Activated T-helper 1 cell treated with anti-CD3 and anti-CD28 coated beads, Interleukin-2, amount 50 U/mL, for 16 hours (primary cell): ENCODE results near the gene GARIN5B.

Source experiments
- DNase-seq, 2 donors: peaks; one replicate each; pipeline ENCODE4 v3.0.0-alpha.2; 2020; ENCODE audit warnings: low read depth in 1 of 2, low spot score in 1 of 2

The GARIN5B gene

GRCh38 chr19:55324662-55325061, 38.4 kb downstream of the GARIN5B start:
- no peak for DNase-seq

GRCh38 chr19:55322204-55322885, 40.7 kb downstream of the GARIN5B start:
- DNase-seq = no peak

- no peak for DNase-seq
Measured at GRCh38 chr19:55321466-55322137, 41.5 kb downstream of the GARIN5B start.

GRCh38 chr19:55320844-55321419, 42.1 kb downstream of the GARIN5B start:
- no peak for DNase-seq

GRCh38 chr19:55319785-55320184, 43.3 kb downstream of the GARIN5B start:
- no peak for DNase-seq

- DNase-seq = no peak
Measured at GRCh38 chr19:55316646-55317045, 46.4 kb downstream of the GARIN5B start.

- no peak for DNase-seq
Measured at GRCh38 chr19:55315956-55316525, 47.0 kb downstream of the GARIN5B start.

GRCh38 chr19:55314396-55314795, 48.7 kb downstream of the GARIN5B start:
- DNase-seq = no peak

GRCh38 chr19:55312621-55313512, 50.2 kb downstream of the GARIN5B start:
- DNase-seq = no peak

GRCh38 chr19:55311797-55312196, 51.3 kb downstream of the GARIN5B start:
- no peak for DNase-seq

GRCh38 chr19:55311397-55311796, 51.7 kb downstream of the GARIN5B start:
- no peak for DNase-seq

- no peak for DNase-seq
Measured at GRCh38 chr19:55310498-55310897, 52.6 kb downstream of the GARIN5B start.

GRCh38 chr19:55309448-55309847, 53.6 kb downstream of the GARIN5B start:
- DNase-seq = no peak

- no peak for DNase-seq
Measured at GRCh38 chr19:55308281-55308680, 54.8 kb downstream of the GARIN5B start.

GRCh38 chr19:55306712-55307111, 56.3 kb downstream of the GARIN5B start:
- no peak for DNase-seq

GRCh38 chr19:55305983-55306562, 57.0 kb downstream of the GARIN5B start:
- no peak for DNase-seq

- peak in 1 of 2 donors; percentile 32 for DNase-seq
Measured at GRCh38 chr19:55305491-55305890, 57.6 kb downstream of the GARIN5B start.

GRCh38 chr19:55304980-55305379, 58.1 kb downstream of the GARIN5B start:
- DNase-seq = no peak
